K562 (cell line): ENCODE results near the gene ATP5F1A. TPM values are rescaled to one million over a fixed set of nuclear protein-coding genes. Genes with fewer than 3 reads are reported as not detected.
A peak's percentile ranks its signal among the peaks of the same experiment; 100 is the strongest.

Experiments
- BRD9 ChIP-seq: fragments of 450-650 bp; IDR thresholded peaks from 2 replicates; pipeline ENCODE4 v1.6.1; 2018; ENCODE audit warnings: low read depth; ENCODE audit not compliant: partially characterized antibody
- ELF1 ChIP-seq: fragments of 200-800 bp; sonication (Bioruptor generic); IDR thresholded peaks from 2 replicates; pipeline ENCODE4 v1.6.1; 2016; ENCODE audit warnings: missing genetic modification characterization, missing compliant biosample characterization
- GABPB1 ChIP-seq: sonication (generic); formaldehyde crosslinking; IDR thresholded peaks from 2 replicates; pipeline ENCODE4 v1.8.0; 2022; ENCODE audit warnings: mild to moderate bottlenecking, missing genetic modification reagents
- KAT8 ChIP-seq: fragments of 450-650 bp; IDR thresholded peaks from 2 replicates; pipeline ENCODE4 v1.6.1; 2016; ENCODE audit warnings: low read depth, mild to moderate bottlenecking
- RUNX1 ChIP-seq: sonication (generic); IDR thresholded peaks from 2 replicates; pipeline ENCODE4 v1.6.1; 2016; ENCODE audit warnings: antibody characterized with exemption, low read depth
- TRIM28 ChIP-seq: fragments of 450-650 bp; IDR thresholded peaks from 2 replicates; pipeline ENCODE4 v1.6.1; 2017
- VEZF1 ChIP-seq: fragments of 200-800 bp; sonication (Bioruptor generic); IDR thresholded peaks from 2 replicates; pipeline ENCODE4 v1.6.1; 2017; ENCODE audit warnings: missing genetic modification characterization, missing compliant biosample characterization
- ZBTB2 ChIP-seq: fragments of 450-650 bp; IDR thresholded peaks from 2 replicates; pipeline ENCODE4 v1.6.1; 2016; ENCODE audit warnings: antibody characterized with exemption
- ZFX ChIP-seq: sonication (generic); formaldehyde crosslinking; IDR thresholded peaks from 2 replicates; pipeline ENCODE4 v1.8.0; 2022; ENCODE audit warnings: mild to moderate bottlenecking, missing genetic modification reagents, moderate library complexity
- ZNF239 ChIP-seq: fragments of 250-450 bp; sonication (Bioruptor Pico); IDR thresholded peaks from 2 replicates; pipeline ENCODE4 v1.4.0; 2020; ENCODE audit warnings: mild to moderate bottlenecking
- ZNF398 ChIP-seq: fragments of 250-450 bp; sonication (Bioruptor Pico); IDR thresholded peaks from 2 replicates; pipeline ENCODE4 v1.8.0; 2021; ENCODE audit warnings: moderate library complexity, mild to moderate bottlenecking, inconsistent platforms
- polyA plus RNA-seq, 8 experiments: library from polyadenylated mRNA; depleted of rRNA in 4 of 8; stranded (reverse) in 5 of 8; unstranded in 3 of 8; fragments of >200 nt; fragmentation: Nextera tagmentation in 2 of 8; fragmentation: Illumina TruSeq in 1 of 8; extraction: Ambion mirVana in 2 of 8; extraction: Trizol in 1 of 8; gene quantifications; 2 replicates each; pipeline versions ENCODE4 v1.2.1 to v1.2.3, GENCODE V29; 2011 to 2014; ENCODE audit warnings: inconsistent platforms in 1 of 8, missing spikeins in 1 of 8
- total RNA-seq, 7 experiments: library from RNA; depleted of rRNA in 6 of 7; stranded (reverse); fragments of >200 nt in 6 of 7; fragmentation: Illumina TruSeq in 2 of 7; extraction: Trizol in 2 of 7; gene quantifications; 2 replicates each; pipeline versions ENCODE4 v1.2.1 to v1.2.3, GENCODE V29; 2011 to 2021; ENCODE audit warnings: low replicate concordance in 1 of 7

Gene ATP5F1A
- total and polyA plus RNA-seq, 9 of the 15 experiments (the other 6 are each of a cell fraction or from before 2014, with no cell fraction given) = 377 to 762 (median 490) TPM

- TF ChIP-seq RUNX1 = no peak
- TF ChIP-seq KAT8 = peak; percentile 95
- peak; percentile 72 for TF ChIP-seq ZFX
- no peak for TF ChIP-seq ZNF239
- TF ChIP-seq VEZF1 = peak; percentile 99
- TF ChIP-seq TRIM28 = no peak
- TF ChIP-seq ZNF398 (CRISPR knock-in tag) = no peak
- no peak for TF ChIP-seq ELF1 (tag)
- TF ChIP-seq BRD9 = no peak
- TF ChIP-seq ZBTB2 = no peak
- TF ChIP-seq GABPB1 (CRISPR knock-in tag) = peak; percentile 92
These were observed at the start of gene ATP5F1A (continued) for GRCh38 chr18:46097801-46098615.
